HG02798 (cell line): ENCODE measurements around the gene CCL25.
"Not testable (repeated sequence)": the region's sequence is repeated elsewhere in the genome, so short reads cannot be mapped to it uniquely, and the experiment has no call there.

ENCODE experiments used
- ATAC-seq: cut with Tn5 transposase; IDR thresholded peaks from one replicate; pipeline ENCODE4 v1.9.1; 2021; ENCODE audit warnings: mild to moderate bottlenecking; ENCODE audit not compliant: unreplicated experiment, poor library complexity

Gene CCL25

DNA sequence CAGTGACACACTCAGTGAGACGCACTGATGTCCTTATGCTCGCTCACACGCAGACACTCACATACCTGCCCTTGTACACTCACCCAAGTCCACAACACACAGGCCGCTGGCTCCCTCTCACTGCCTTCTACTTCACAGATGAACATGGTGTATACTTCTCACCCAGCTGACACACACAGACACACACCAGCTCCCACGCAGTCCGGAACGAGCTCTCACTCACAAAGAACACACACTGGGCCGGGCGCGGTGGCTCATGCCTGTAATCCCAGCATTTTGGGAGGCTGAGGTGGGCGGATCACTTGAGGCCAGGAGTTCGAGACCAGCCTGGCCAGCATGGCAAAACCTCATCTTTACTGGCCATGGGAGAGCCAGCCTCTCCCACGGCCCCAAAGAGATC lies 31.6 kb downstream of the CCL25 start:
- no peak for ATAC-seq

GRCh38 chr19:8085598-8086408 lies 33.2 kb downstream of the CCL25 start:
- ATAC-seq, result no peak

GRCh38 chr19:8086849-8087248 lies 34.3 kb downstream of the CCL25 start:
- ATAC-seq, result no peak

- no peak for ATAC-seq
These were observed 35.3 kb downstream of the CCL25 start for GRCh38 chr19:8087876-8088275.

- ATAC-seq, result no peak
These were observed 36.4 kb downstream of the CCL25 start for GRCh38 chr19:8088752-8089663.

DNA sequence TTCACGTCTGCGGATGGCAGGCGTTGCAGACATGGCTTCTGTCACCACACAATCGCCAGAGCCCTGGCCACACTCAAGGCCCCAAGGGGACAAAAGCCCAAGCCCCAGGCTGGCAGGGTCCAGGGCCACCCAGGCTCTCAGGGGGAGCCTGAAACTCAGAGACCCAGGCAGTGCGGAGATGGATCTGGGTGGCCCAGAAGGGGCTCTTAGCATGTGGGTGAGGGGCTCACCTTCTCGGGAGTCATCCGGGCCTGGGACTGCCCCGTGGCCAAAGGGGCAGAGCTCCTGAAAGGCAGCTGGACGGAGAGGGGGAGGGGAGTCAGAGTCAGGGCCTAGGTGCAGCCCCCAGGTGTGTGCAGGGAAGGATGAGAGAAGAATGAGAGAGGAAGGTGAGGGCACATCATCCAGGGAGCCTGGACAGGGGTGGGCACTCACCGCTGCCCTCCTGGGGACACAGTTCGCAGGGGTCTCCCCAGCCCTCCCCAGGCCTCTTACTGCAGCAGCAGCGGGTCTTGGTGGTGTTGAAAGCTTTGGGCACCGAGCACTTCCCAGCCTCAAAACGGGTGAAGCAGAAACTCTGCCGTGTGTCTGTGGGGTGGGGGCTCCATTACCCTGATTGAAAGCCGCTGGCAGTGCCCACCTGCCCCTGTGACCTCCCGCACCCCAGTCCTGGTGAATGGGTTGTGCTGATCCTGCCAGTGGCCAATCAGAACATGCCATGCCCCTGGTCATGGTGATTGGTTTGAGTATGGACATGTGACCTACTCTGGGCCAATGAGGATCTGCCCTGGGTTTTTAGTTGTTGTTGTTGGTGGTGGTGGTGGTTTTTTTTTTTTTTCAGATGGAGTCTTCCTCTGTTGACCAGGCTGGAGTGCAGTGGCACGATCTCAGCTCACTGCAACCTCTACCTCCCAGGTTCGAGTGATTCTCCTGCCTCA lies 37.4 kb downstream of the CCL25 start:
- no peak for ATAC-seq

- ATAC-seq, result no peak
These were observed 38.4 kb downstream of the CCL25 start for GRCh38 chr19:8090950-8091349.

GRCh38 chr19:8093740-8094139 lies 41.2 kb downstream of the CCL25 start:
- ATAC-seq, result no peak

DNA sequence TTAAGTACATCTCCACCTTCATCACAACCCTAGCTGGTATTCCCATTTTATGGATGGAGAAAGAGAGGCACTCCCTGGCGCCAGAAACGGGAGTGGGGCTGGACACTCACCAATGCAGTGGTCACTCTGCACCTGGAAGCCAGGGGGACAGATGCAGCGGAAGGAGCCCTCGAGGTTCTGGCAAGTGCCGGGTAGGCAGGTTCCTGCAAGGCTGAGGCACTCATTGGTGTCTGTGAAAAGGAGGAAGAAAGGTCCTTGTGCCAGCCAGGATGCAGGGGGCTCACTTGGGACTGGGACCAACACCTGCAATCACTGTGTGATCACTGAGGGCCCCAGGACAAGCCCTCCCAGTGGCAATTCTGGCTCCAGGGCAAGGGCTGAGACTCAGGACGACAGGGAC lies 41.8 kb downstream of the CCL25 start:
- no peak for ATAC-seq

DNA sequence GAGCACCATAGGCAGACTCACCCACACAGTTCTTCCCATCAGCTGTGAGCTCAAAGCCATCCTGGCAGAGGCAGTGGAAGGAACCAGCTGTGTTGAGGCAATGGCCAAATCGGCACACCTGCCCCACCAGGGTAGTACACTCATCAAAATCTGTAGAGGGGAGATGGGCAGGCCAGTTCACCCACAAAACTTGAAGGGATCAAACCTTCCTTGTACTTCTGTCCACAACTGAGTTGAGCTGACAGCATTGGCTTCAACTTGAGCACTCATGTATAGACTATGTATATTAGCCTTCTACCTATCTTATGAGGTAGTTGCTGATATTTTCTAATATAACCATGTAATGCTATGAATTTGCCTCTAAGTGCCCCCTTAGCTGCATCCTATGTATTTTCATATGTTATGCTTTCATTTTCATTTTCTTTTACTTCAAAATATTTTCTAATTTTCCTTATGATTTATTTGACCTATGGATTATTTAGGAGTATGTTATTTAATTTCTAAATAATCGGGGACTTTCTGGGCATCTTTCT lies 42.9 kb downstream of the CCL25 start:
- ATAC-seq, result no peak

DNA sequence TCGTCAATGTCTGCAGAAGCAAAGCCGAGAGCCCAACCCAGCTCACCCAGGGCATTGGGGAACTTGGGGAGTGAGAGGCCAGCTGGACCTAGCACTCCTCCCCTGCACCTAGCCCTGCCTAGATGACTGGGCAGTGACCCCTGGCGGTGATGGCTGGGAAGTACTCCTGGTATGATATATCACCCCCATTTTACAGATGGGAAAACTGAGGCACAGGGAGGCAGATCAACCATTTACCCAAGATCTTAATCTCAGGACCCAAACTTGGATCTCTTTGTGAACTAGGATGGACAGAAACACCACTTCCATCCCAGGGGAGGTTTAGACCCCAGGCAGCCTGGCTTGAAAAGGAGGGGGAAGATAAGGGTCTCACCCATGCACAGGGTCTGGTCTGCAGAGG lies 43.5 kb downstream of the CCL25 start:
- no peak for ATAC-seq

- no peak for ATAC-seq
These were observed 44.6 kb downstream of the CCL25 start for GRCh38 chr19:8097198-8097597.

- ATAC-seq, result no peak
These were observed 45.4 kb downstream of the CCL25 start for GRCh38 chr19:8097681-8098567.

DNA sequence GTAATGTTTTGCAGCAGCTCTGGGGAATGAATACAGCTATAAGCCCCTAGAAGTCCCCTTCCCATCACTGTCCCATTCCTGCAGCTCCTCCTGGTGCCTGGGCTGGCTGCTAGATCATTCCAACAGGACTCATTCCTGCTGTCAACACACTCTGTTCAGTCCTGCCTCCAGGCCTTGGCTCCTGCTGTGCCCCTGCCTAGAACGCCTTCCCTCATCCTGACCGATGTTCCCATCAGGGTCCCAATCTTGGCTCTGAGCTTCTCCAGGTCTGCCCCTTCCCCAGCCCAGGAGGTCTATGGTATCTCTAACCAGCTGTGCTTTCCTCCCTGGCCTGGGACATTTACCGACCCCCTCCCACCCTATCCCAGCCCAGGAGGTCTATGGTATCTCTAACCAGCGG lies 48.8 kb downstream of the CCL25 start:
- ATAC-seq, result no peak

DNA sequence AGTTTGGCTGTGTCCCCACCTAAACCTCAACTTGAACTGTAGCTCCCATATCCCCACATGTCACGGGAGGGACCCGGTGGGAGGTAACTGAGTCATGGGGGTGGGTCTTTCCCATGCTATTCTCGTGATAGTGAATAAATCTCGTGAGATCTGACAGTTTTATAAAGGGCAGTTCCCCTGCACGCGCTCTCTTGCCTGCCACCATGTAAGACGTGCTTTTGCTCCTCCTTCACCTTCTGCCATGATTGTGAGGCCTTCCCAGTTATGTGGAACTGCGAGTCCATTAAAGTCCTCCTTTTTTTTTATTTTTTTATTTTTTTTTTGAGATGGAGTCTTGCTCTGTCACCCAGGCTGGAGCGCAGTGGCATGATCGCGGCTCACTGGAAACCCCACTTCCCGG lies 49.4 kb downstream of the CCL25 start:
- ATAC-seq, result not testable (repeated sequence)

- ATAC-seq, result no peak
These were observed 52.9 kb downstream of the CCL25 start for GRCh38 chr19:8105471-8105870.

GRCh38 chr19:8107301-8107903 lies 54.8 kb downstream of the CCL25 start:
- ATAC-seq, result no peak

DNA sequence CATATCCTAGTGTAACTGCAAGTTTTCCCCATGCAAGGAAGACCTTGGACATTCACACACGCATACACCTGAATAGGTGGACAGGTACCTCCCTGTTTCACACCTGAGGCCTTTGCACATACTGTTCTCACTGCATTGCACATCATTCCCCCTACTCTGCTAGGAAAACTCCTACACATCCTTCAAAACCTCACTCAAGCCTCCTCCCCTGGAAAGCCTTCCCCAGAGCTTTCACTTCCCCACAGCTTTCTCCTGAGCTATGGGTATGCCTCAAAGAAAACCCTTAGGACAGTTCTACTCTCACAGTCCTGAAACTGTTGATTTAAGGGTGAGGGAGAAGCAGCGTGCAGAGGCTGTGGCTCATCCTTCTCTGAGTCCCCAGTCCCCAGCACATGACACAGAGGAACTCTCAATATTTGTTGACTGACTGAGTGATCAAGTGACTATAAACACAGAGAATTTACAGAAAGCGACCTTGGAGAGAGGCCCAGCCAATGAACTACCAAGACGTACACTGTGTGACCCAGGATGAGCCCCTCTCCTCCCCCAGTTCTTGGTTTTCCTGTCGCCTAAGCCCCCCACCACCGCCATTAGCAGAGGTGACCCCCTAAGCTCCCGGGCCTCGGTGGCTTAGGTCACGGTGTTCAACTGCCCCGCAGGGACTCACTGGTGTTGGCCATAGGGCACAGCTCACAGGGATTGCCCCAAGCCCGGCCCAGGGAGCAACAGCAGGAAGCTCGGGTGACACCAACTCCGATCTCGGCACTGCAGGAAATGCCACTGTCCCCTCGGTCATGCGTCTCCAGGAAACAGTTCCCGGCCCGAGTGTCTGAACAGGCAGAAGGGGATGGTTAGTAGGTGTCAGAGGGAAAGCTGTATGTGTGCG lies 56.2 kb downstream of the CCL25 start:
- no peak for ATAC-seq
